ENCODE measurements around the gene PTPRN2. TPM values are rescaled to one million over a fixed set of nuclear protein-coding genes. Genes with fewer than 3 reads are reported as not detected.

The PTPRN2 gene
- total RNA-seq, 1 experiment from 2014 or later: 1.1 TPM

DNA sequence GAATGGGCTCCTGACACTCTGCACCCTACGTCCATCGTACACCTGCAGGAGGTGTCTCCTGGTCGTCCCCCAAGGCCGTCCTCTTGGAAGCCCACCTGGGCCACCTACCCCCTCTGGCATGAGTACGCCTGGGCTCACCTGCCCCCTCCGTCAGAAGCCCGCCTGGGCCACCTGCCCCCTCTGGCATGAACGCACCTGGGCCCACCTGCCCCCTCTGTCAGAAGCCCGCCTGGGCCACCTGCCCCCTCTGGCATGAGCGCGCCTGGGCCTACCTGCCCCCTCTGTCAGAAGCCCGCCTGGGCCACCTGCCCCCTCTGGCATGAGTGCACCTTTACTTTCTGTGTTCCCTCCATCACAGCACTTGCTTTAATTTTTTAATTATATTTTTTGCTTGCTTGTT is 401.2 kb downstream of the PTPRN2 start:
- no peaks in the 10 kb centered on the region for H3K9me3 ChIP-seq (ENCODE audit: control insufficient read depth, insufficient read depth, low read depth, low read length)
- H3K36me3 ChIP-seq (ENCODE audit: control insufficient read depth, insufficient read depth, low read length): no peaks in the 10 kb centered on the region
- ChIA-PET CTCF (interaction anchor here (0.6 kb wide), 1 partner anchor 8 kb away, joined by 8 read pairs; no protein-coding TSS in a partner anchor), POLR2A (no interaction called here)
- no TSS peak for BruUV-seq (replicated peaks)
- ATAC-seq (no peak), DNase-seq (ENCODE audit: low read depth, low spot score) (no peak)
- in situ Hi-C loops (cut with HindIII; ENCODE audit: low pct_unique_long_range_greater_than_20kb, low sequenced_read_pairs): no loop called here
- TF ChIP-seq POLR2AphosphoS5 (IDR thresholded peaks at IDR 0.05; ENCODE audit: low read depth, low read length) (no peak), CTCF (IDR thresholded peaks at IDR 0.05) (no peak), TCF7L2 (IDR thresholded peaks at IDR 0.05; ENCODE audit: low read depth, low read length) (no peak), SIN3A (IDR thresholded peaks at IDR 0.05; ENCODE audit: borderline replicate concordance, insufficient read depth, low read depth, low read length) (no peak)
- TF ChIP-seq, protein P1, sequence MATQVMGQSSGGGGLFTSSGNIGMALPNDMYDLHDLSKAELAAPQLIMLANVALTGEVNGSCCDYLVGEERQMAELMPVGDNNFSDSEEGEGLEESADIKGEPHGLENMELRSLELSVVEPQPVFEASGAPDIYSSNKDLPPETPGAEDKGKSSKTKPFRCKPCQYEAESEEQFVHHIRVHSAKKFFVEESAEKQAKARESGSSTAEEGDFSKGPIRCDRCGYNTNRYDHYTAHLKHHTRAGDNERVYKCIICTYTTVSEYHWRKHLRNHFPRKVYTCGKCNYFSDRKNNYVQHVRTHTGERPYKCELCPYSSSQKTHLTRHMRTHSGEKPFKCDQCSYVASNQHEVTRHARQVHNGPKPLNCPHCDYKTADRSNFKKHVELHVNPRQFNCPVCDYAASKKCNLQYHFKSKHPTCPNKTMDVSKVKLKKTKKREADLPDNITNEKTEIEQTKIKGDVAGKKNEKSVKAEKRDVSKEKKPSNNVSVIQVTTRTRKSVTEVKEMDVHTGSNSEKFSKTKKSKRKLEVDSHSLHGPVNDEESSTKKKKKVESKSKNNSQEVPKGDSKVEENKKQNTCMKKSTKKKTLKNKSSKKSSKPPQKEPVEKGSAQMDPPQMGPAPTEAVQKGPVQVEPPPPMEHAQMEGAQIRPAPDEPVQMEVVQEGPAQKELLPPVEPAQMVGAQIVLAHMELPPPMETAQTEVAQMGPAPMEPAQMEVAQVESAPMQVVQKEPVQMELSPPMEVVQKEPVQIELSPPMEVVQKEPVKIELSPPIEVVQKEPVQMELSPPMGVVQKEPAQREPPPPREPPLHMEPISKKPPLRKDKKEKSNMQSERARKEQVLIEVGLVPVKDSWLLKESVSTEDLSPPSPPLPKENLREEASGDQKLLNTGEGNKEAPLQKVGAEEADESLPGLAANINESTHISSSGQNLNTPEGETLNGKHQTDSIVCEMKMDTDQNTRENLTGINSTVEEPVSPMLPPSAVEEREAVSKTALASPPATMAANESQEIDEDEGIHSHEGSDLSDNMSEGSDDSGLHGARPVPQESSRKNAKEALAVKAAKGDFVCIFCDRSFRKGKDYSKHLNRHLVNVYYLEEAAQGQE (IDR thresholded peaks at IDR 0.05; ENCODE audit: insufficient read depth in 1 of 2, low read depth in 2 of 2, low read length in 1 of 2): no peak
- no peaks in the 10 kb centered on the region; the same call in 1 of the 2 replicates for H3K27me3 ChIP-seq (ENCODE audit: control insufficient read depth, insufficient read depth, low read length)
- H3K27ac ChIP-seq (ENCODE audit: low read length): no peak overlapping the region
- H3K4me1 ChIP-seq (ENCODE audit: control insufficient read depth, insufficient read depth, low read length): no peaks in the 10 kb centered on the region
- no peak overlapping the region for H3K4me3 ChIP-seq (ENCODE audit: low read depth in 2 of 2, low read length in 2 of 2)
- intact Hi-C loops (cut with micrococcal nuclease; ENCODE audit: unreplicated experiment): no loop called here

DNA sequence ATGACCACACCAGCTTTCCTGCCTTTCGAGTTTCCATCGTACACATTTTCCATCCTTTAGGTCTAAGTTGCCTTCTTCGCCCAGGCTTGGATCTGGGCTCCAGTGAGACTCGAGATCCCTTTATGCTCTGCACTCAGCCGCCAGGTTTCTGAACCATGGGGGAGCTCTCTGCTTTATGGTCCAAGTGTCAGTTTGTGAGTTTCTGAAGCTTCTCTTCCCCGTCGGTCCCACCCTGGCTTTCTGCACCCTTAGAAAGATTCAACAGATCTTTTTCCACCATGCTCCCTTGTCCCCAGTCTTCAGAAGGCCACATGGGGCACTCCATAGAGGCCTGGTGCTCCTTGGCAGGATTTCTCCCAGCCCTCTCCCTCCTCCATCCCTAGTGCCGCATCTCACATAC is 402.0 kb downstream of the PTPRN2 start:
- no TSS peak for BruUV-seq (replicated peaks)
- Histone ChIP-seq H3K27ac (ENCODE audit: low read length) (no peak overlapping the region), H3K27me3 (ENCODE audit: control insufficient read depth, insufficient read depth, low read length) (no peaks in the 10 kb centered on the region; the same call in 1 of the 2 replicates), H3K9me3 (ENCODE audit: control insufficient read depth, insufficient read depth, low read depth, low read length) (no peaks in the 10 kb centered on the region), H3K4me3 (ENCODE audit: low read depth in 2 of 2, low read length in 2 of 2) (no peak overlapping the region), H3K36me3 (ENCODE audit: control insufficient read depth, insufficient read depth, low read length) (no peaks in the 10 kb centered on the region), H3K4me1 (ENCODE audit: control insufficient read depth, insufficient read depth, low read length) (no peaks in the 10 kb centered on the region)
- ChIA-PET POLR2A (no interaction called here), CTCF (no interaction called here)
- no peak for ATAC-seq
- TF ChIP-seq, protein P1 (IDR thresholded peaks at IDR 0.05; ENCODE audit: insufficient read depth in 1 of 2, low read depth in 2 of 2, low read length in 1 of 2): no peak
- TF ChIP-seq TCF7L2 (IDR thresholded peaks at IDR 0.05; ENCODE audit: low read depth, low read length) (no peak), CTCF (IDR thresholded peaks at IDR 0.05) (no peak), POLR2AphosphoS5 (IDR thresholded peaks at IDR 0.05; ENCODE audit: low read depth, low read length) (no peak)
- in situ Hi-C loops (cut with HindIII; ENCODE audit: low pct_unique_long_range_greater_than_20kb, low sequenced_read_pairs): no loop called here
- intact Hi-C loops (cut with micrococcal nuclease; ENCODE audit: unreplicated experiment): no loop called here
- no peak for DNase-seq (ENCODE audit: low read depth, low spot score)
